K562 (cell line): Measurements from ENCODE around the gene ZEB2. TPM values are rescaled to one million over a fixed set of nuclear protein-coding genes. Genes with fewer than 3 reads are reported as not detected.

ENCODE experiments used
- ADNP ChIP-seq: fragments of 200-800 bp; sonication (Bioruptor generic); IDR thresholded peaks from 2 replicates; pipeline ENCODE4 v1.6.1; 2016; ENCODE audit warnings: missing genetic modification characterization, missing compliant biosample characterization
- ARID1B ChIP-seq: fragments of 450-650 bp; IDR thresholded peaks from 2 replicates; pipeline ENCODE4 v1.6.1; 2016; ENCODE audit warnings: antibody characterized with exemption, mild to moderate bottlenecking, inconsistent platforms
- BACH1 ChIP-seq: fragments of 200-800 bp; sonication (Bioruptor generic); IDR thresholded peaks from 2 replicates; pipeline ENCODE4 v1.6.1; 2016; ENCODE audit warnings: missing genetic modification characterization, missing compliant biosample characterization
- C11orf30 ChIP-seq: fragments of 450-650 bp; IDR thresholded peaks from 2 replicates; pipeline ENCODE4 v1.6.1; 2016; ENCODE audit warnings: low read depth, mild to moderate bottlenecking
- CCAR2 ChIP-seq: fragments of 200-400 bp; formaldehyde crosslinking; IDR thresholded peaks from 2 replicates; pipeline ENCODE4 v1.6.1; 2017; ENCODE audit warnings: mild to moderate bottlenecking, low read depth, low read length
- CCNT2 ChIP-seq: IDR thresholded peaks from 2 replicates; pipeline ENCODE4 v1.6.1; 2011; ENCODE audit warnings: borderline replicate concordance, low read depth, mild to moderate bottlenecking, moderate library complexity, mixed read lengths, low read length; ENCODE audit not compliant: insufficient read length; ENCODE audit errors: extremely low read depth
- E4F1 ChIP-seq: fragments of 250-450 bp; sonication (Bioruptor Pico); IDR thresholded peaks from 2 replicates; pipeline ENCODE4 v1.5.0; 2021; ENCODE audit warnings: mild to moderate bottlenecking, borderline replicate concordance
- HDAC1 ChIP-seq, 2 experiments: fragments of 450-650 bp; IDR thresholded peaks; 2 replicates each; pipeline ENCODE4 v1.6.1; 2016 to 2017; ENCODE audit warnings: inconsistent platforms in 1 of 2, mild to moderate bottlenecking in 1 of 2, moderate library complexity in 1 of 2
- NFE2L1 ChIP-seq: fragments of 450-650 bp; IDR thresholded peaks from 2 replicates; pipeline ENCODE4 v1.6.1; 2016; ENCODE audit warnings: missing genetic modification characterization, low read depth, mild to moderate bottlenecking, missing compliant biosample characterization, moderate library complexity, borderline replicate concordance
- NR2C2 ChIP-seq, 2 experiments: fragments of 200-800 bp in 1 of 2; sonication (Bioruptor generic) in 1 of 2; sonication (generic) in 1 of 2; formaldehyde crosslinking in 1 of 2; IDR thresholded peaks; 2 replicates each; pipeline versions ENCODE4 v1.6.1 to v1.8.0; 2016 to 2022; ENCODE audit warnings: mild to moderate bottlenecking in 1 of 2, missing compliant biosample characterization in 1 of 2, missing genetic modification characterization in 1 of 2, missing genetic modification reagents in 1 of 2
- NR2F6 ChIP-seq: fragments of 450-650 bp; formaldehyde crosslinking; IDR thresholded peaks from 2 replicates; pipeline ENCODE4 v1.4.0; 2020; ENCODE audit warnings: mild to moderate bottlenecking
- PTRF ChIP-seq: fragments of 450-650 bp; IDR thresholded peaks from 2 replicates; pipeline ENCODE4 v1.6.1; 2016; ENCODE audit warnings: mild to moderate bottlenecking, missing genetic modification characterization, missing compliant biosample characterization
- RBM34 ChIP-seq: fragments of 200-400 bp; formaldehyde crosslinking; IDR thresholded peaks from 2 replicates; pipeline ENCODE4 v1.6.1; 2018; ENCODE audit warnings: low read length, borderline replicate concordance; ENCODE audit not compliant: insufficient read depth
- RHOXF2B ChIP-seq: fragments of 250-450 bp; sonication (Bioruptor Pico); conservative IDR thresholded peaks from 2 replicates; pipeline ENCODE4 v1.5.1; 2021
- STAT5A ChIP-seq: IDR thresholded peaks from 2 replicates; pipeline ENCODE4 v1.6.1; 2012; ENCODE audit warnings: low read length, inconsistent platforms, borderline replicate concordance
- TCFL5 ChIP-seq: fragments of 250-450 bp; sonication (Bioruptor Pico); conservative IDR thresholded peaks from 2 replicates; pipeline ENCODE4 v1.6.1; 2021; ENCODE audit warnings: mild to moderate bottlenecking, moderate library complexity, matching md5 sums
- ZNF133 ChIP-seq: fragments of 250-450 bp; sonication (Bioruptor Pico); IDR thresholded peaks from 2 replicates; pipeline ENCODE4 v1.4.0; 2020; ENCODE audit warnings: mild to moderate bottlenecking
- ZNF175 ChIP-seq: fragments of 200-800 bp; sonication (Bioruptor generic); IDR thresholded peaks from 2 replicates; pipeline ENCODE4 v1.6.1; 2016; ENCODE audit warnings: low read depth, mild to moderate bottlenecking, missing genetic modification characterization, missing compliant biosample characterization
- ZNF263 ChIP-seq: sonication (generic); formaldehyde crosslinking; IDR thresholded peaks from 2 replicates; pipeline ENCODE4 v1.8.0; 2022; ENCODE audit warnings: mild to moderate bottlenecking, missing genetic modification reagents, borderline replicate concordance
- ZNF282 ChIP-seq: sonication (generic); formaldehyde crosslinking; IDR thresholded peaks from 2 replicates; pipeline ENCODE4 v1.8.1; 2023; ENCODE audit warnings: missing genetic modification reagents
- ZNF384 ChIP-seq: IDR thresholded peaks from 2 replicates; pipeline ENCODE4 v1.6.1; 2012; ENCODE audit warnings: low read depth, low read length, improper control_type of control experiment
- ZNF511 ChIP-seq: sonication (generic); formaldehyde crosslinking; IDR thresholded peaks from 2 replicates; pipeline ENCODE4 v1.8.0; 2022; ENCODE audit warnings: mild to moderate bottlenecking, missing genetic modification reagents
- ZNF696 ChIP-seq: fragments of 250-450 bp; sonication (Bioruptor Pico); conservative IDR thresholded peaks from 2 replicates; pipeline ENCODE4 v1.4.0; 2020; ENCODE audit warnings: mild to moderate bottlenecking, moderate library complexity
- polyA plus RNA-seq, 8 experiments: library from polyadenylated mRNA; depleted of rRNA in 4 of 8; stranded (reverse) in 5 of 8; unstranded in 3 of 8; fragments of >200 nt; fragmentation: Nextera tagmentation in 2 of 8; fragmentation: Illumina TruSeq in 1 of 8; extraction: Ambion mirVana in 2 of 8; extraction: Trizol in 1 of 8; gene quantifications; 2 replicates each; pipeline versions ENCODE4 v1.2.1 to v1.2.3, GENCODE V29; 2011 to 2014; ENCODE audit warnings: inconsistent platforms in 1 of 8, missing spikeins in 1 of 8
- total RNA-seq, 7 experiments: library from RNA; depleted of rRNA in 6 of 7; stranded (reverse); fragments of >200 nt in 6 of 7; fragmentation: Illumina TruSeq in 2 of 7; extraction: Trizol in 2 of 7; gene quantifications; 2 replicates each; pipeline versions ENCODE4 v1.2.1 to v1.2.3, GENCODE V29; 2011 to 2021; ENCODE audit warnings: low replicate concordance in 1 of 7
- TF ChIP-seq, protein P1 (sequence below): fragments of 250-450 bp; sonication (Bioruptor Pico); IDR thresholded peaks from 2 replicates; pipeline ENCODE4 v1.5.0; 2021
- TF ChIP-seq, protein P2 (sequence below): fragments of 250-450 bp; sonication (Bioruptor Pico); IDR thresholded peaks from 2 replicates; pipeline ENCODE4 v1.8.0; 2021; ENCODE audit warnings: moderate library complexity, mild to moderate bottlenecking, inconsistent platforms

ZEB2 gene
- total and polyA plus RNA-seq, 9 of the 15 experiments (the other 6 are each of a cell fraction or from before 2014, with no cell fraction given) = 15.1 to 113 (median 72.3) TPM

DNA sequence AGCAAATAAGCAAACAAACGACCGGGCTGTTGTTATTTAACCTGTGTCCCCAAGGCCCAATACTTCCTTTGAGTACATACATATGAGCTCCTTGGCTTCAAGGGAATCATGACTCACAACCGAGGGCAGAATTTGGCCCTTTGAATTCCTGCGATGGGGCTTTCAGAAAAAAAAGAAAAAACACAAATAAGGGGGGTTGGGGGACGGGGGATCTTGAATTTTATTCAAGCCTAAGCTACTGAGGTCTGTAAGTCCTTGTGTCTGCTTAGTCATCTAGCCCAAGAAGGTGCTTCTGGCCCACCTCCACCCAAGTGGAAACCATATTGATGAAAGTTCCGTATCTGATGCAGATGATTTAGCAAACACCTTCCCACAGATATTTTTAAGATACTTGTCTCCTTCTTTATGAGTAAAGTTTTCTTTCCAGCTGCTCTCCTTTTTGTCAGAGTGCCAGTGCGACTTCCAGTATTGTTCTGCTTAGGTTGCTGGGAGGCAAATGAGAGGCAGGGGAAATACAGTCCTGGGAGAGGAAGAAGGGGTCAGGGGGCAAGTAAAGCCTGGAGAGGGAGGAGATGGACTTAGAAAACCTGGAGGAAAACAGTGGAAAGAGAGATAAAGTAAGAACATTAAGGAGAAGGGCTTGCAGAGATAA lies 169.6 kb downstream of the ZEB2 start (continued):
- TF ChIP-seq ZNF175 (CRISPR knock-in tag) = 0 out of 2 replicates have a peak, but pooled peaks have one; percentile 32
- no peak for TF ChIP-seq E4F1
- TF ChIP-seq TCFL5 (CRISPR knock-in tag) = no peak
- TF ChIP-seq, protein P1, sequence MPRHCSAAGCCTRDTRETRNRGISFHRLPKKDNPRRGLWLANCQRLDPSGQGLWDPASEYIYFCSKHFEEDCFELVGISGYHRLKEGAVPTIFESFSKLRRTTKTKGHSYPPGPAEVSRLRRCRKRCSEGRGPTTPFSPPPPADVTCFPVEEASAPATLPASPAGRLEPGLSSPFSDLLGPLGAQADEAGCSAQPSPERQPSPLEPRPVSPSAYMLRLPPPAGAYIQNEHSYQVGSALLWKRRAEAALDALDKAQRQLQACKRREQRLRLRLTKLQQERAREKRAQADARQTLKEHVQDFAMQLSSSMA (CRISPR knock-in tag) = no peak
- no peak for TF ChIP-seq STAT5A
- peak; percentile 21; the same call in 1 of the 2 replicates for TF ChIP-seq ZNF384
- TF ChIP-seq BACH1 (tag) = no peak
- TF ChIP-seq ZNF133 (CRISPR knock-in tag) = no peak
- TF ChIP-seq HDAC1 (IDR thresholded peaks at IDR 0.05) = 0 out of 4 replicates have a peak, but pooled peaks of 1 of the 2 experiments have one; percentile 42
- TF ChIP-seq ZNF263 (CRISPR knock-in tag) = no peak
- no peak for TF ChIP-seq RHOXF2B
- TF ChIP-seq CCAR2 = no peak
- no peak for TF ChIP-seq NR2F6 (CRISPR knock-in tag)
- no peak for TF ChIP-seq ZNF696 (CRISPR knock-in tag)
- peak; percentile 36 for TF ChIP-seq C11orf30
- no peak for TF ChIP-seq ADNP (tag)
- TF ChIP-seq RBM34 = no peak
- TF ChIP-seq, protein P2, sequence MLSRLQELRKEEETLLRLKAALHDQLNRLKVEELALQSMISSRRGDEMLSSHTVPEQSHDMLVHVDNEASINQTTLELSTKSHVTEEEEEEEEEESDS (CRISPR knock-in tag) = no peak
- TF ChIP-seq ZNF282 (CRISPR knock-in tag) = no peak
- TF ChIP-seq CCNT2 = no peak
- TF ChIP-seq NR2C2 (CRISPR knock-in tag; IDR thresholded peaks at IDR 0.05) = no peak
- peak; percentile 69 for TF ChIP-seq NR2C2 (tag; IDR thresholded peaks at IDR 0.05)
- TF ChIP-seq NFE2L1 (tag) = no peak
- TF ChIP-seq ZNF511 (CRISPR knock-in tag) = no peak
- no peak for TF ChIP-seq PTRF (tag)
- peak; percentile 78 for TF ChIP-seq ARID1B
